GM10248 (cell line): Measurements from ENCODE around the gene ZNF385C.
A peak's percentile ranks its signal among the peaks of the same experiment; 100 is the strongest.

Experiments used
- CTCF ChIA-PET: fragments of 300-600 bp; sonication (Branson Sonifier 250); formaldehyde crosslinking; extraction: SDS; loops from one replicate; lab custom pipeline; 2021; ENCODE audit warnings: antibody characterized with exemption; lab: Yijun Ruan, JAX
- POLR2A ChIA-PET: fragments of 350-650 bp; sonication (Branson Sonifier 250); formaldehyde crosslinking; extraction: SDS; loops from one replicate; lab custom pipeline; 2020; ENCODE audit warnings: antibody characterized with exemption; lab: Yijun Ruan, JAX
- DNase-seq: peaks from one replicate; pipeline ENCODE4 v3.0.0; 2012; ENCODE audit errors: extremely low spot score
- TF ChIP-seq, protein P1 (sequence below): IDR thresholded peaks from 2 replicates; pipeline ENCODE4 v1.5.1; 2012; ENCODE audit warnings: mild to moderate bottlenecking, low read depth; ENCODE audit errors: extremely low read depth, missing control alignments, control extremely low read depth

The ZNF385C gene

DNA sequence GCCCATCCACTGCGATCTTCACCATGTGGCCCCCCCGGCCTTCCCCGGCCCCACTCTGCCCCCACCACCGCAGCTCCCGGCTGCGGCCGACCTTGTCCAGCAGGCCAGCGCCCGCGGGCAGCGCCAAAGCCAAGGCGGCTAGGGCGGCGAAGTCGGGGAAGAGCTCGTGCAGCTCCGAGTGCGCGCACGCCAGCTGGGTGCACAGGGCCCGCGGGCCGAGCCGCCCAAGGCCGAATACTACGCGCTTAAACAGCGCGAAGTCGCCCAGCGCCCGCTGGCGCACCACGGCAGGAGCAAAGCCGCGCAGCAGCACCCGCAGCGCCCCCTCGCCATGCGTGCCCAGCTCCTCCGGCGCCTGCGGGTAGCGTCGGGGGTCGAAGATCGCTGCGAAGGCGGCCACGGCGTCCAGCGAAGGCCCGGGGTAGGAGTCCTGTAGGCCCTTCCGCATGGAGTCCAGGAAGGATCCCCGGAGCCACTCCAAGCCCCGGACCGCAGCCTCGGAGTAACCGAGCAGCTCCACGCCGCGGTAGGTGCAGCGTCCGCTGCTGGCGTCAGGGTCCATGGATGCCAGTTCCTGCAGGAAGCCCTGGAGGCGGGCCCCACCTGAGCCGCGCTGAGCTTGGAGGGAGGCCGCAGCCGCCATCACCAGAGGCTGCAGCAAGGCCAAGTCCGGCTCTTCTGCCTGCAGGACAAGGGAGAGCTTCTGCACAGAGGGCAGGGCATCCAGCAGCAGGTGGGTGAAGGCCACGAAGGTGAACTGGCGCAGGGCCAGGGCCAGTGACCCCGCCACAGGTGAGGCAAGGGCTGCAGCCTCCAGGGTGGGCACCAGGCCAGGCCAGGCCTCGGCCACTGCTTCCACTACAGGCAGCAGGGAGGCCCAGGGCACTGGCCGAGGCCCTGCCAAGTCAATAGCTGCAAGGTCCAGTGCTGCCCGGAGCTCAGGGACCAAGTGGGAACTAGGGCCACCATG is 58.2 kb downstream of the ZNF385C start:
- CTCF ChIA-PET = interaction anchor here (0.7 to 9.8 kb wide), 11 partner anchors 9 to 59 kb away, joined by 3 to 77 read pairs (median 6); partner anchors contain the start of gene NKIRAS2
- POLR2A ChIA-PET = interaction anchor here (0.6 to 1.6 kb wide), 3 partner anchors 9 to 20 kb away, joined by 3 to 4 read pairs (median 4); partner anchors contain the start of gene NKIRAS2

DNA sequence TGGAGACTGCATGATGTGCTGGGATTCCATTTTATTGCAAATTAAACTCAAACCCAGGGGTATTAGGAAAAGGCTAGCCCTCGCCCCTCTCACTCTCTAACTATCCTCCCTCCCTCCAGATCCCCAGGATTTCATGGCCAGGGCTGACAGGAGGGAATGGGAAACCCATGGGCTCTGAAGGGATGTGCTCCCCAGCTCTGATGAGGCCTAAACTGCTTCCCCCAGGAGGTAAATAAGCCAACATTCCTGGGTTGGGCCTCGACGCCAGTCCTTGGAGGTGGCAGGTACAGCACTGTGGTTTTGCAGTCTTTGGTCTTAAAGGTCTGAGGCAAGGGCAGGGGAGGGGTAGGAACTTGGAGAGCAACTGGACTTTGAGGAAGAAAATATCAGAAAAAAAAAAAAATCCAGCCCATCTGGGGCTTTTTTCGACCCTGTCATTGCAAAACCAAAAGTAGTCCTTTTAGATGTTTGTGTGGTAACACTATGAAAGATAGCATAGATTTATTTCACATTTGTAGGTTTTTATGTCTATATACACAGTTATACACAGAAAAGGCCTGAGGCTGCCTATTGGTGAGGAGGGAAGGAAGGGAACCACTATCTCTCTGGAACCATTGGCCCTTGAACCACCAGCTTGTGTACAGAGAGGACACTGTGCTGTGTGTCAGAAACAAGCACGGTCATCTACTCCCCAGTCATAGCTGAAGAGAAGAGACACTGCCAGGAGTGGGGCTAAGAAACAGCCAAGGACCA is 59.9 kb downstream of the ZNF385C start:
- ChIA-PET CTCF (interaction anchor here (1.0 to 9.8 kb wide), 6 partner anchors 10 to 29 kb away, joined by 3 to 77 read pairs (median 6); partner anchors contain the start of gene NKIRAS2), POLR2A (interaction anchor here (0.7 kb wide), 1 partner anchor 19 kb away, joined by 3 read pairs; the partner anchor contains the start of gene NKIRAS2)
- DNase-seq = peak; percentile 60
- TF ChIP-seq, protein P1, sequence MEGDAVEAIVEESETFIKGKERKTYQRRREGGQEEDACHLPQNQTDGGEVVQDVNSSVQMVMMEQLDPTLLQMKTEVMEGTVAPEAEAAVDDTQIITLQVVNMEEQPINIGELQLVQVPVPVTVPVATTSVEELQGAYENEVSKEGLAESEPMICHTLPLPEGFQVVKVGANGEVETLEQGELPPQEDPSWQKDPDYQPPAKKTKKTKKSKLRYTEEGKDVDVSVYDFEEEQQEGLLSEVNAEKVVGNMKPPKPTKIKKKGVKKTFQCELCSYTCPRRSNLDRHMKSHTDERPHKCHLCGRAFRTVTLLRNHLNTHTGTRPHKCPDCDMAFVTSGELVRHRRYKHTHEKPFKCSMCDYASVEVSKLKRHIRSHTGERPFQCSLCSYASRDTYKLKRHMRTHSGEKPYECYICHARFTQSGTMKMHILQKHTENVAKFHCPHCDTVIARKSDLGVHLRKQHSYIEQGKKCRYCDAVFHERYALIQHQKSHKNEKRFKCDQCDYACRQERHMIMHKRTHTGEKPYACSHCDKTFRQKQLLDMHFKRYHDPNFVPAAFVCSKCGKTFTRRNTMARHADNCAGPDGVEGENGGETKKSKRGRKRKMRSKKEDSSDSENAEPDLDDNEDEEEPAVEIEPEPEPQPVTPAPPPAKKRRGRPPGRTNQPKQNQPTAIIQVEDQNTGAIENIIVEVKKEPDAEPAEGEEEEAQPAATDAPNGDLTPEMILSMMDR = no peak

More for the DNA sequence above, 58.2 kb downstream of the ZNF385C start:
- no peak for DNase-seq
- TF ChIP-seq, protein P1 = no peak

GRCh38 chr17:42034059-42034458 is 64.2 kb downstream of the ZNF385C start:
- ChIA-PET POLR2A (no interaction called here), CTCF (interaction anchor here (1.0 to 9.8 kb wide), 6 partner anchors 10 to 84 kb away, joined by 3 to 77 read pairs (median 6); partner anchors contain the start of gene NKIRAS2)
- no peak for DNase-seq
- TF ChIP-seq, protein P1 = no peak

DNA sequence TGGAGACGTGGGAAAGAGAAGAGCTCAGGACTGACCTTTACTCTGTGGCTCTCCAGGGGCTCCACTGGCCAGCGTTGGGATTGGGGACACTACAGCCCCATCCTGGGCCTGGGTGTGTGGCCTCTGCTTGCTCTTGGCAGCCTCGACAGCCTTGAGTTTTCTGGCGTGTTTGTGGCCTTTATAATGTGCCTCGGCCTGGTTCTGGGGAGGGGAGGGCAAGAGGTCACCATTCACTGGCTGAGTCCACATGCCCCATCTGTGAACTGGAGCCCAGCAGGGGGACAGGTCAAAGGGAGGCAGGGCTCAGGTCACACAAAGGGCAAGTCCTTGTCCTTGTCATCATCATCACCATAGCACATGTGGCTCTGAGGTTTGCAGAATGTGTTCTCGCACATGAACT is 66.7 kb downstream of the ZNF385C start:
- ChIA-PET CTCF (interaction anchor here (1.4 to 3.3 kb wide), 6 partner anchors 8 to 86 kb away, joined by 4 to 11 read pairs (median 6); partner anchors contain the start of genes DNAJC7 and NKIRAS2), POLR2A (interaction anchor here (1.1 kb wide), 1 partner anchor 9 kb away, joined by 4 read pairs; no protein-coding TSS in a partner anchor)
- no peak for DNase-seq
- TF ChIP-seq, protein P1 = no peak

DNA sequence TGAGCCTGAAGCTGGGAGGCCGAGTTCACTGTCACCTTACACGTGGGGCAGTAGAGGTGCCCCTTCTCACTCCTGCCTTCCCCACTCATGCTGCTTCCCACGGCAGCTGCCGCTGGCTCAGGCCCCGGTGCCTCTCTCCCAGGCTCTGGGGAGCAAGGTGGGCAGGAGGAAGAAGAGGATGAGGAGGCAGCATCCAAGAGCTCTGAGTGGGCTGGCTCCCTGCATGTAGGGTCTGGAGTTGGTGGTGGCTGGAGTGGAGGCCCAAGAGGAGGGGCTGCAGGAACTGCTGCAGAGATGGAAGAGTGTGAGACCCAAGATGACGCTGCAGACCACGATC is 69.5 kb downstream of the ZNF385C start:
- no peak for DNase-seq
- ChIA-PET POLR2A (interaction anchor here (1.6 kb wide), 1 partner anchor 8 kb away, joined by 4 read pairs; no protein-coding TSS in a partner anchor), CTCF (interaction anchor here (0.8 to 7.0 kb wide), 6 partner anchors 9 to 91 kb away, joined by 3 to 44 read pairs (median 4); partner anchors contain the start of genes DNAJC7 and NKIRAS2)
- TF ChIP-seq, protein P1 = no peak
